Parathyroid adenoma (tissue), 2 donors: ENCODE data around the gene CCDC88A.

Source experiments
- H2AFZ ChIP-seq: fragments of 300-600 bp; sonication (generic); one replicate; pipeline ENCODE4 v1.7.0; 2017; ENCODE audit warnings: antibody characterized with exemption, mild to moderate bottlenecking
- H3K27ac ChIP-seq: fragments of 300-600 bp; sonication (generic); one replicate; pipeline ENCODE4 v1.7.0; 2017
- H3K27me3 ChIP-seq: fragments of 300-600 bp; sonication (generic); one replicate; pipeline ENCODE4 v1.7.0; 2017; ENCODE audit warnings: low read length; ENCODE audit not compliant: control insufficient read depth, insufficient read depth
- H3K36me3 ChIP-seq: fragments of 300-600 bp; sonication (generic); one replicate; pipeline ENCODE4 v1.7.0; 2017; ENCODE audit warnings: low read length; ENCODE audit not compliant: control insufficient read depth, insufficient read depth
- H3K4me1 ChIP-seq: fragments of 300-600 bp; sonication (generic); one replicate; pipeline ENCODE4 v1.7.0; 2017; ENCODE audit warnings: control low read depth
- H3K4me2 ChIP-seq: fragments of 300-600 bp; sonication (generic); one replicate; pipeline ENCODE4 v1.7.0; 2017; ENCODE audit warnings: low read length
- H3K4me3 ChIP-seq: fragments of 300-600 bp; sonication (generic); one replicate; pipeline ENCODE4 v1.7.0; 2017; ENCODE audit warnings: low read depth, low read length
- H3K79me2 ChIP-seq: fragments of 300-600 bp; sonication (generic); one replicate; pipeline ENCODE4 v1.7.0; 2017; ENCODE audit warnings: control low read depth
- H3K9ac ChIP-seq: fragments of 300-600 bp; sonication (generic); one replicate; pipeline ENCODE4 v1.7.0; 2017; ENCODE audit warnings: mild to moderate bottlenecking
- H3K9me3 ChIP-seq: fragments of 300-600 bp; sonication (generic); one replicate; pipeline ENCODE4 v1.7.0; 2017; ENCODE audit warnings: low read length; ENCODE audit not compliant: control insufficient read depth
- TF ChIP-seq, protein P1 (sequence below): fragments of 300-600 bp; sonication (generic); IDR thresholded peaks from one replicate; pipeline ENCODE4 v1.7.0; 2017; ENCODE audit warnings: antibody characterized with exemption, mild to moderate bottlenecking
- donor health status: primary hyperparathyroidism.

Gene CCDC88A, protein sequence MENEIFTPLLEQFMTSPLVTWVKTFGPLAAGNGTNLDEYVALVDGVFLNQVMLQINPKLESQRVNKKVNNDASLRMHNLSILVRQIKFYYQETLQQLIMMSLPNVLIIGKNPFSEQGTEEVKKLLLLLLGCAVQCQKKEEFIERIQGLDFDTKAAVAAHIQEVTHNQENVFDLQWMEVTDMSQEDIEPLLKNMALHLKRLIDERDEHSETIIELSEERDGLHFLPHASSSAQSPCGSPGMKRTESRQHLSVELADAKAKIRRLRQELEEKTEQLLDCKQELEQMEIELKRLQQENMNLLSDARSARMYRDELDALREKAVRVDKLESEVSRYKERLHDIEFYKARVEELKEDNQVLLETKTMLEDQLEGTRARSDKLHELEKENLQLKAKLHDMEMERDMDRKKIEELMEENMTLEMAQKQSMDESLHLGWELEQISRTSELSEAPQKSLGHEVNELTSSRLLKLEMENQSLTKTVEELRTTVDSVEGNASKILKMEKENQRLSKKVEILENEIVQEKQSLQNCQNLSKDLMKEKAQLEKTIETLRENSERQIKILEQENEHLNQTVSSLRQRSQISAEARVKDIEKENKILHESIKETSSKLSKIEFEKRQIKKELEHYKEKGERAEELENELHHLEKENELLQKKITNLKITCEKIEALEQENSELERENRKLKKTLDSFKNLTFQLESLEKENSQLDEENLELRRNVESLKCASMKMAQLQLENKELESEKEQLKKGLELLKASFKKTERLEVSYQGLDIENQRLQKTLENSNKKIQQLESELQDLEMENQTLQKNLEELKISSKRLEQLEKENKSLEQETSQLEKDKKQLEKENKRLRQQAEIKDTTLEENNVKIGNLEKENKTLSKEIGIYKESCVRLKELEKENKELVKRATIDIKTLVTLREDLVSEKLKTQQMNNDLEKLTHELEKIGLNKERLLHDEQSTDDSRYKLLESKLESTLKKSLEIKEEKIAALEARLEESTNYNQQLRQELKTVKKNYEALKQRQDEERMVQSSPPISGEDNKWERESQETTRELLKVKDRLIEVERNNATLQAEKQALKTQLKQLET (N-terminal part only)

DNA sequence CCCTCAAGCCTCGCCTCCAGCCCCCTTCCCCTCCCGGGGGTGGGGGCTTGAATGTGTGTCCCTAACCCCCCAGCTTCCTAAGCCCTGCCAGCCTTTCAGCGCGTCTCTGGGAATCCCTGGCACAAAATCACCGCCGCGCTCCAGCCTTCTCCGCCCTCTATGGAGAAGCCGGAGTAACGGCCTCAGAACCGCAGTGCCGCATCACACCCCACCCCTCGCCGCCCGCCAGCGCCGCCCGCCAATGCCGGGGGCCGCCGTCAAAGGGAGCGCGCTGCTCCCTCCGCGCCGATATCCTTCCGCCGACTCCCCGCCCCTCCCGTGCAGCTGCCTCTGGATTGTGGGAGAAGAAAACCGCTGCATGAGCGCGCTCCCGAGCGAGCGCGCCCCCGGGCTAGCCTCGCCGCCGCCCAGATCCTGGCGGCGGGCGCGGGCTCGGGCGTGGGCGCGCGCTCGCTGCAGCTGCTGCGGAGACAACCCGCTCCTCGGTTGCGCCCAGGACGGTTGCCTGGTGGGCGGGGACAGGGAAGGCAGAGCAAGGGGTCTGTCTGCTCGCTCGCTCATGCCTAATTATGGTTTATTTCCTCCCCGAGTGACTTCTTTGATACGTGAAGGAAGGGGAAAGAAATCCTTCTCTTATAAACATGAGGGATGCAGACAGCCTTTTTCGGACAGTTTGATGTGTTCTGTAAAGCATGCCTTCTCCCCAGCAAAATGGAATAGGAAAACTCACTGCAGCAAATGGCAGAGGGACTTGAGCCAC is at the start of gene CCDC88A:
Gene CCDC88A, minus strand, starts transcription at position 178 of the 760 bp plus-strand sequence. CDS start 777 bp downstream, outside the sequence.
- H3K79me2 ChIP-seq: peaks cover 4% of the 10 kb centered on the region
- TF ChIP-seq, protein P1, sequence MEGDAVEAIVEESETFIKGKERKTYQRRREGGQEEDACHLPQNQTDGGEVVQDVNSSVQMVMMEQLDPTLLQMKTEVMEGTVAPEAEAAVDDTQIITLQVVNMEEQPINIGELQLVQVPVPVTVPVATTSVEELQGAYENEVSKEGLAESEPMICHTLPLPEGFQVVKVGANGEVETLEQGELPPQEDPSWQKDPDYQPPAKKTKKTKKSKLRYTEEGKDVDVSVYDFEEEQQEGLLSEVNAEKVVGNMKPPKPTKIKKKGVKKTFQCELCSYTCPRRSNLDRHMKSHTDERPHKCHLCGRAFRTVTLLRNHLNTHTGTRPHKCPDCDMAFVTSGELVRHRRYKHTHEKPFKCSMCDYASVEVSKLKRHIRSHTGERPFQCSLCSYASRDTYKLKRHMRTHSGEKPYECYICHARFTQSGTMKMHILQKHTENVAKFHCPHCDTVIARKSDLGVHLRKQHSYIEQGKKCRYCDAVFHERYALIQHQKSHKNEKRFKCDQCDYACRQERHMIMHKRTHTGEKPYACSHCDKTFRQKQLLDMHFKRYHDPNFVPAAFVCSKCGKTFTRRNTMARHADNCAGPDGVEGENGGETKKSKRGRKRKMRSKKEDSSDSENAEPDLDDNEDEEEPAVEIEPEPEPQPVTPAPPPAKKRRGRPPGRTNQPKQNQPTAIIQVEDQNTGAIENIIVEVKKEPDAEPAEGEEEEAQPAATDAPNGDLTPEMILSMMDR: peak; percentile 36
- no peaks in the 10 kb centered on the region for H3K36me3 ChIP-seq
- peak within 1 kb of the TSS; percentile 24 for H3K9ac ChIP-seq
- H3K27ac ChIP-seq: peak within 1 kb of the TSS; percentile 71
- H3K9me3 ChIP-seq: no peaks in the 10 kb centered on the region
- H3K4me2 ChIP-seq: peak within 1 kb of the TSS; percentile 93
- peak within 1 kb of the TSS; percentile 79 for H3K4me3 ChIP-seq
- peak within 1 kb of the TSS; percentile 100 for H2AFZ ChIP-seq
- no peaks in the 10 kb centered on the region for H3K27me3 ChIP-seq
- no peaks in the 10 kb centered on the region for H3K4me1 ChIP-seq

DNA sequence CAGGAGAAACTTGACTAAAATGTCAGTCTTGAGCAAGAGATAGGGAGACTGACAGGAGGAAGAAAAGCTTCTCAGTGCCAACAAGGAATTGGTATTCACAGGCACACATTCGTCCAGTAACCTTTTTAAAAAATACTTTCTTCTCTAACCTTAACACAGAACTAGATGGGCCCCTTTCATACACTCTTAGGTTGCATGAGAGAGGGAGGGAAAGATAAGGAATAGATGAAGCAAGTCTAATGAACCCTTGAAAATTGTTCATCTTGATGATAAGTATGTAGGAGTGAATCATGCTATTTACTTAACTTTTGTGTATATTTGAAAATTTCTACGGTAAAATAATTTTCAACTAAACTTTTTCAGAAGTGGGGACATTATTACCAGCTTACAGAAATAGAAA is 42.0 kb upstream of the CCDC88A start:
- no peaks in the 10 kb centered on the region for H3K36me3 ChIP-seq
- H3K9me3 ChIP-seq: no peaks in the 10 kb centered on the region
- TF ChIP-seq, protein P1: no peak
- H3K79me2 ChIP-seq: no peaks in the 10 kb centered on the region
- no peak overlapping the region for H3K27ac ChIP-seq
- H3K27me3 ChIP-seq: no peaks in the 10 kb centered on the region
- H3K9ac ChIP-seq: no peak overlapping the region
- H3K4me1 ChIP-seq: no peaks in the 10 kb centered on the region
- no peak overlapping the region for H3K4me2 ChIP-seq
- no peak overlapping the region for H2AFZ ChIP-seq
- H3K4me3 ChIP-seq: no peak overlapping the region

DNA sequence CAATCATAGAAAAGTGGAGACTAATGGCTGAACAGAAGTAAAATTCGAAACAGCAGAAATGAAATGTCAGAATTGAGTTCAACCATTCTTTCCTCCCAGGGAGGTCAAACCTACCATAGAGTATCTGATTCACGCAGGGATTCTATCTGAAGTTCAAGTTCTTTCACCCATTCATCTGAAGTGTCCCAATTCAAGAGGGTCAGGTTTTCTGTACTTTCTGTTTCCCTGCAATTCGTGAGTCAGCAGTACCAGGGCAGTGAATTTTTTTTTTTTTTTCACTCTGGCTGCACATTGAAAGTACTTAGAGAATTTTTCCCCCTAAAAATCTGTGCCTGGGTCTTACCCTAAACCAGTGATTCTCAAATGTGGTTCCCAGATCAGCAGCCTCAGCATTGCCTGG is 40.9 kb upstream of the CCDC88A start:
- H3K9me3 ChIP-seq: no peaks in the 10 kb centered on the region
- H3K9ac ChIP-seq: no peak overlapping the region
- H3K4me1 ChIP-seq: no peaks in the 10 kb centered on the region
- no peak overlapping the region for H3K4me3 ChIP-seq
- H3K4me2 ChIP-seq: no peak overlapping the region
- no peaks in the 10 kb centered on the region for H3K79me2 ChIP-seq
- no peaks in the 10 kb centered on the region for H3K27me3 ChIP-seq
- H2AFZ ChIP-seq: no peak overlapping the region
- TF ChIP-seq, protein P1: no peak
- H3K36me3 ChIP-seq: no peaks in the 10 kb centered on the region
- no peak overlapping the region for H3K27ac ChIP-seq

DNA sequence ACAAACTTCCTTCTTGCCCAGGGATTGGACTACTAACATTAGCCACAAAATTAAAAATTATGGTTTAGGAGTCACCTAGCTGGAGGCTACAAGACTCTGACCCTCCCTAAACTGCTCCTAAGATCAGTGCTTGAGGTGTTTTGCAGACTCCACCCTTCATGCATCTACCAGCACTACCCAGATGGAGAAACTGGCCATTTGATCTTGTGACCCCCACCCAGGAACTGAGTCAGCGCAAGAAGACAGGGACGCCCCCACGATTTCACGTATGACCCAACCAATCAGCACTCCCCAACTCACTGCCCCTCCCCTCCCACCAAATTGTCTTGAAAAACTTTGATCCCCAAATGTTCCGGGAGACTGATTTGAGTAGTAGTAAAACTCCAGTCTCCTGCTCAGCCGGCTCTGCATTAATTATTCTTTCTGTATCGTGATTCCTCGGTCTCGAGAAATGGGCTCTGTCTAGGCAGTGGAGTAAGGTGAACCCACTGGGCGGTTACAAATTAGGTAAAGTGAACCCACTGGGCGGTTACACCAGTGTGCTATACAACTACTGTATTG is 40.1 kb upstream of the CCDC88A start:
- H3K36me3 ChIP-seq: no peaks in the 10 kb centered on the region

More for the DNA sequence above, 40.1 kb upstream of the CCDC88A start:
- no peaks in the 10 kb centered on the region for H3K79me2 ChIP-seq
- no peaks in the 10 kb centered on the region for H3K27me3 ChIP-seq
- H3K4me2 ChIP-seq: no peak overlapping the region
- no peak overlapping the region for H3K4me3 ChIP-seq
- H2AFZ ChIP-seq: no peak overlapping the region
- no peak overlapping the region for H3K27ac ChIP-seq
- no peak overlapping the region for H3K9ac ChIP-seq
- TF ChIP-seq, protein P1: no peak
- no peaks in the 10 kb centered on the region for H3K4me1 ChIP-seq
- H3K9me3 ChIP-seq: no peaks in the 10 kb centered on the region
